Measurements from ENCODE around the gene PHYHIPL.

DNA sequence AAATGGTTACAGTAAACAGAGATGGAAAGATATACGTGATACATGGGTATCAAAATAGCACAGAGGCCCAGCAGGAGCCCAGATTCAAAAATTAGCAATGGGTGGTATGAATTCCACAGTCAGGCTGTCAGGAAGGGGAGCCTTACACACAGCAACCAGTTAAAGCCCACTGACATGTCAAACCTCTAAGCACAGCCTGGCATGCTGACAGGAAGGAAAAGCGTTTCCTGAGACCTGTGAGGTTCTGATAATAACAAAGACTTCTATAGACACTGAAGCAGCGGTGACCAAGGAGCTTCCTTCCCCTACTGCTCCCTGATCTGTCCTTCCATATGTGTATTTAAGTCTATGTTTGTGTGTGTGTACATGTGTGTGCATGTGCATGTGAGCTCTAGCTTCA lies 89.9 kb downstream of the PHYHIPL start:
- TF ChIP-seq, protein P1, sequence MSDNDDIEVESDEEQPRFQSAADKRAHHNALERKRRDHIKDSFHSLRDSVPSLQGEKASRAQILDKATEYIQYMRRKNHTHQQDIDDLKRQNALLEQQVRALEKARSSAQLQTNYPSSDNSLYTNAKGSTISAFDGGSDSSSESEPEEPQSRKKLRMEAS (IDR thresholded peaks at IDR 0.05) = no peak
- TF ChIP-seq, protein P2, sequence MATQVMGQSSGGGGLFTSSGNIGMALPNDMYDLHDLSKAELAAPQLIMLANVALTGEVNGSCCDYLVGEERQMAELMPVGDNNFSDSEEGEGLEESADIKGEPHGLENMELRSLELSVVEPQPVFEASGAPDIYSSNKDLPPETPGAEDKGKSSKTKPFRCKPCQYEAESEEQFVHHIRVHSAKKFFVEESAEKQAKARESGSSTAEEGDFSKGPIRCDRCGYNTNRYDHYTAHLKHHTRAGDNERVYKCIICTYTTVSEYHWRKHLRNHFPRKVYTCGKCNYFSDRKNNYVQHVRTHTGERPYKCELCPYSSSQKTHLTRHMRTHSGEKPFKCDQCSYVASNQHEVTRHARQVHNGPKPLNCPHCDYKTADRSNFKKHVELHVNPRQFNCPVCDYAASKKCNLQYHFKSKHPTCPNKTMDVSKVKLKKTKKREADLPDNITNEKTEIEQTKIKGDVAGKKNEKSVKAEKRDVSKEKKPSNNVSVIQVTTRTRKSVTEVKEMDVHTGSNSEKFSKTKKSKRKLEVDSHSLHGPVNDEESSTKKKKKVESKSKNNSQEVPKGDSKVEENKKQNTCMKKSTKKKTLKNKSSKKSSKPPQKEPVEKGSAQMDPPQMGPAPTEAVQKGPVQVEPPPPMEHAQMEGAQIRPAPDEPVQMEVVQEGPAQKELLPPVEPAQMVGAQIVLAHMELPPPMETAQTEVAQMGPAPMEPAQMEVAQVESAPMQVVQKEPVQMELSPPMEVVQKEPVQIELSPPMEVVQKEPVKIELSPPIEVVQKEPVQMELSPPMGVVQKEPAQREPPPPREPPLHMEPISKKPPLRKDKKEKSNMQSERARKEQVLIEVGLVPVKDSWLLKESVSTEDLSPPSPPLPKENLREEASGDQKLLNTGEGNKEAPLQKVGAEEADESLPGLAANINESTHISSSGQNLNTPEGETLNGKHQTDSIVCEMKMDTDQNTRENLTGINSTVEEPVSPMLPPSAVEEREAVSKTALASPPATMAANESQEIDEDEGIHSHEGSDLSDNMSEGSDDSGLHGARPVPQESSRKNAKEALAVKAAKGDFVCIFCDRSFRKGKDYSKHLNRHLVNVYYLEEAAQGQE (IDR thresholded peaks at IDR 0.05; ENCODE audit: low read depth) = no peak
- no peak for TF ChIP-seq RAD21 (IDR thresholded peaks at IDR 0.05; ENCODE audit: low read depth)
- no peak for TF ChIP-seq EP300 (IDR thresholded peaks at IDR 0.05; ENCODE audit: borderline replicate concordance)
- TF ChIP-seq CEBPB (IDR thresholded peaks at IDR 0.05) = no peak
- no peak for TF ChIP-seq EGR1 (IDR thresholded peaks at IDR 0.05)
- no peak for TF ChIP-seq TEAD4 (IDR thresholded peaks at IDR 0.05)
